Measurements from ENCODE around the gene ATP11A.

Gene ATP11A

GRCh38 chr13:112703449-112704284 is 13.8 kb downstream of the ATP11A start:
- Histone ChIP-seq H3K27me3 (ENCODE audit: low read depth, low read length) (no peaks in the 10 kb centered on the region), H3K4me2 (ENCODE audit: low read length) (no peak overlapping the region), H3K9ac (ENCODE audit: low read length) (no peak overlapping the region), H3K79me2 (ENCODE audit: low read length) (peaks cover 86% of the 10 kb centered on the region), H2AFZ (ENCODE audit: low read depth, low read length) (no peak overlapping the region), H3K36me3 (replicated peaks; ENCODE audit: low read depth, low read length) (no peaks in the 10 kb centered on the region), H3K4me3 (ENCODE audit: low read length) (no peak overlapping the region), H3K4me1 (ENCODE audit: low read length) (no peaks in the 10 kb centered on the region), H3K27ac (ENCODE audit: low read length) (no peak overlapping the region), H4K20me1 (ENCODE audit: insufficient read depth, low read length) (peaks cover 62% of the 10 kb centered on the region), H3K9me3 (ENCODE audit: insufficient read depth, low read length) (no peaks in the 10 kb centered on the region)
- TF ChIP-seq EZH2phosphoT487 (IDR thresholded peaks at IDR 0.05; ENCODE audit: low read depth) = no peak
- no peak for TF ChIP-seq CTCF (IDR thresholded peaks at IDR 0.05; ENCODE audit: low read depth, low read length)

GRCh38 chr13:112704308-112705145 is 14.7 kb downstream of the ATP11A start:
- H3K27ac ChIP-seq (ENCODE audit: low read length) = no peak overlapping the region
- no peaks in the 10 kb centered on the region for H3K9me3 ChIP-seq (ENCODE audit: insufficient read depth, low read length)
- TF ChIP-seq EZH2phosphoT487 (IDR thresholded peaks at IDR 0.05; ENCODE audit: low read depth) = no peak
- TF ChIP-seq CTCF (IDR thresholded peaks at IDR 0.05; ENCODE audit: low read depth, low read length) = no peak
- no peak overlapping the region for H2AFZ ChIP-seq (ENCODE audit: low read depth, low read length)
- no peak overlapping the region for H3K9ac ChIP-seq (ENCODE audit: low read length)
- no peaks in the 10 kb centered on the region for H3K27me3 ChIP-seq (ENCODE audit: low read depth, low read length)
- H4K20me1 ChIP-seq (ENCODE audit: insufficient read depth, low read length) = peaks cover 59% of the 10 kb centered on the region
- no peak overlapping the region for H3K4me2 ChIP-seq (ENCODE audit: low read length)
- H3K79me2 ChIP-seq (ENCODE audit: low read length) = peaks cover 79% of the 10 kb centered on the region
- H3K4me1 ChIP-seq (ENCODE audit: low read length) = no peaks in the 10 kb centered on the region
- H3K36me3 ChIP-seq (replicated peaks; ENCODE audit: low read depth, low read length) = no peaks in the 10 kb centered on the region
- H3K4me3 ChIP-seq (ENCODE audit: low read length) = no peak overlapping the region

- Histone ChIP-seq H4K20me1 (ENCODE audit: insufficient read depth, low read length) (peaks cover 61% of the 10 kb centered on the region), H3K4me1 (ENCODE audit: low read length) (no peaks in the 10 kb centered on the region), H3K9me3 (ENCODE audit: insufficient read depth, low read length) (no peaks in the 10 kb centered on the region), H3K27ac (ENCODE audit: low read length) (no peak overlapping the region), H3K4me3 (ENCODE audit: low read length) (no peak overlapping the region), H3K36me3 (replicated peaks; ENCODE audit: low read depth, low read length) (no peaks in the 10 kb centered on the region), H3K79me2 (ENCODE audit: low read length) (peaks cover 73% of the 10 kb centered on the region), H3K4me2 (ENCODE audit: low read length) (no peak overlapping the region), H3K9ac (ENCODE audit: low read length) (no peak overlapping the region), H3K27me3 (ENCODE audit: low read depth, low read length) (no peaks in the 10 kb centered on the region), H2AFZ (ENCODE audit: low read depth, low read length) (no peak overlapping the region)
- TF ChIP-seq EZH2phosphoT487 (IDR thresholded peaks at IDR 0.05; ENCODE audit: low read depth) (no peak), CTCF (IDR thresholded peaks at IDR 0.05; ENCODE audit: low read depth, low read length) (no peak)
Measured at GRCh38 chr13:112705286-112705685, 15.4 kb downstream of the ATP11A start.

- H3K4me3 ChIP-seq (ENCODE audit: low read length) = no peak overlapping the region
- H3K4me1 ChIP-seq (ENCODE audit: low read length) = no peaks in the 10 kb centered on the region
- H3K36me3 ChIP-seq (replicated peaks; ENCODE audit: low read depth, low read length) = no peaks in the 10 kb centered on the region
- H4K20me1 ChIP-seq (ENCODE audit: insufficient read depth, low read length) = peaks cover 56% of the 10 kb centered on the region
- H3K9ac ChIP-seq (ENCODE audit: low read length) = no peak overlapping the region
- no peak overlapping the region for H2AFZ ChIP-seq (ENCODE audit: low read depth, low read length)
- H3K9me3 ChIP-seq (ENCODE audit: insufficient read depth, low read length) = no peaks in the 10 kb centered on the region
- no peak overlapping the region for H3K27ac ChIP-seq (ENCODE audit: low read length)
- peaks cover 70% of the 10 kb centered on the region for H3K79me2 ChIP-seq (ENCODE audit: low read length)
- no peak overlapping the region for H3K4me2 ChIP-seq (ENCODE audit: low read length)
- TF ChIP-seq EZH2phosphoT487 (IDR thresholded peaks at IDR 0.05; ENCODE audit: low read depth) (no peak), CTCF (IDR thresholded peaks at IDR 0.05; ENCODE audit: low read depth, low read length) (no peak)
- no peaks in the 10 kb centered on the region for H3K27me3 ChIP-seq (ENCODE audit: low read depth, low read length)
Measured at GRCh38 chr13:112706171-112706570, 16.3 kb downstream of the ATP11A start.
